HepG2 (cell line): ENCODE results near the gene DYNC2LI1. TPM values are rescaled to one million over a fixed set of nuclear protein-coding genes. Genes with fewer than 3 reads are reported as not detected.
A peak's percentile ranks its signal among the peaks of the same experiment; 100 is the strongest.

ENCODE experiments used
- BCL6 ChIP-seq: IDR thresholded peaks from 2 replicates; pipeline ENCODE4 v1.6.1; 2016; ENCODE audit warnings: missing genetic modification reagents, missing compliant biosample characterization
- CBX1 ChIP-seq: IDR thresholded peaks from one replicate; pipeline ENCODE4 v1.6.1; 2016; ENCODE audit warnings: antibody characterized with exemption, low read depth
- GPN1 ChIP-seq: sonication (generic); formaldehyde crosslinking; IDR thresholded peaks from 2 replicates; pipeline ENCODE4 v1.5.1; 2020; ENCODE audit warnings: missing genetic modification reagents, borderline replicate concordance
- HIVEP1 ChIP-seq: sonication (generic); formaldehyde crosslinking; IDR thresholded peaks from 2 replicates; pipeline ENCODE4 v1.4.0; 2020; ENCODE audit warnings: mild to moderate bottlenecking, missing genetic modification reagents
- HNF1A ChIP-seq, 2 experiments: sonication (generic) in 1 of 2; formaldehyde crosslinking in 1 of 2; IDR thresholded peaks; 2 replicates each; pipeline versions ENCODE4 v1.4.0 to v1.6.1; 2016 to 2020; ENCODE audit warnings: borderline replicate concordance in 1 of 2, low read depth in 1 of 2, mild to moderate bottlenecking in 1 of 2, missing genetic modification reagents in 1 of 2
- NR2C2 ChIP-seq: sonication (generic); formaldehyde crosslinking; IDR thresholded peaks from 2 replicates; pipeline ENCODE4 v1.4.0; 2020; ENCODE audit warnings: missing genetic modification reagents, mild to moderate bottlenecking, moderate library complexity, borderline replicate concordance
- POLR2AphosphoS2 ChIP-seq: IDR thresholded peaks from 2 replicates; pipeline ENCODE4 v1.6.1; 2011; ENCODE audit warnings: low read depth, low read length, improper control_type of control experiment
- TFDP1 ChIP-seq: IDR thresholded peaks from 2 replicates; pipeline ENCODE4 v1.6.1; 2016; ENCODE audit warnings: missing compliant biosample characterization, missing genetic modification reagents, borderline replicate concordance
- TP53 ChIP-seq: sonication (generic); formaldehyde crosslinking; conservative IDR thresholded peaks from 2 replicates; pipeline ENCODE4 v1.4.0; 2020; ENCODE audit warnings: missing genetic modification reagents
- ZMAT3 ChIP-seq: sonication (generic); formaldehyde crosslinking; conservative IDR thresholded peaks from 2 replicates; pipeline ENCODE4 v1.7.0; 2021; ENCODE audit warnings: missing genetic modification reagents
- ZNF124 ChIP-seq: sonication (generic); formaldehyde crosslinking; IDR thresholded peaks from 2 replicates; pipeline ENCODE4 v1.4.0; 2020; ENCODE audit warnings: missing genetic modification reagents
- ZNF296 ChIP-seq: sonication (generic); formaldehyde crosslinking; conservative IDR thresholded peaks from 2 replicates; pipeline ENCODE4 v1.5.0; 2020; ENCODE audit warnings: mild to moderate bottlenecking, missing genetic modification reagents
- ZNF563 ChIP-seq: sonication (generic); formaldehyde crosslinking; IDR thresholded peaks from 2 replicates; pipeline ENCODE4 v1.8.0; 2022; ENCODE audit warnings: mild to moderate bottlenecking, moderate library complexity, missing genetic modification reagents
- ZNF614 ChIP-seq: IDR thresholded peaks from 2 replicates; pipeline ENCODE4 v1.6.1; 2018; ENCODE audit warnings: missing biosample characterization, missing genetic modification reagents, inconsistent platforms, borderline replicate concordance
- ZNF775 ChIP-seq: sonication (generic); formaldehyde crosslinking; IDR thresholded peaks from 2 replicates; pipeline ENCODE4 v1.4.0; 2020; ENCODE audit warnings: missing genetic modification reagents, mild to moderate bottlenecking, moderate library complexity, borderline replicate concordance
- polyA plus RNA-seq, 8 experiments: library from polyadenylated mRNA; depleted of rRNA in 3 of 8; stranded (reverse) in 7 of 8; unstranded in 1 of 8; fragments of >200 nt; fragmentation: Illumina TruSeq in 4 of 8; extraction: Trizol in 4 of 8; gene quantifications; 2 replicates each; pipeline versions ENCODE4 v1.2.1 to v1.2.3, GENCODE V29; 2011 to 2016; ENCODE audit warnings: low read depth in 4 of 8, missing spikeins in 1 of 8, mixed read lengths in 1 of 8; ENCODE audit not compliant: insufficient read depth in 1 of 8
- total RNA-seq, 5 experiments: library from RNA; depleted of rRNA; stranded (reverse); fragments of >200 nt; fragmentation: Illumina TruSeq; extraction: Trizol; gene quantifications; 2 replicates each; pipeline ENCODE4 v1.2.3, GENCODE V29; 2016; ENCODE audit warnings: low read depth in 1 of 5
- TF ChIP-seq, protein P1 (sequence below): sonication (generic); formaldehyde crosslinking; conservative IDR thresholded peaks from 2 replicates; pipeline ENCODE4 v1.5.0; 2020; ENCODE audit warnings: missing genetic modification reagents
- TF ChIP-seq, protein P2 (sequence below): sonication (generic); formaldehyde crosslinking; IDR thresholded peaks from 2 replicates; pipeline ENCODE4 v1.8.0; 2022; ENCODE audit warnings: mild to moderate bottlenecking, missing genetic modification reagents, moderate library complexity

Gene DYNC2LI1
- total and polyA plus RNA-seq, 2 of the 13 experiments (the other 11 are each of a cell fraction or from before 2014, with no cell fraction given), result 16.9 to 23.2 TPM

GRCh38 chr2:43842866-43843226, 69.0 kb downstream of the DYNC2LI1 start (continued):
- TF ChIP-seq TFDP1 (CRISPR knock-in tag) (peak; percentile 33; the same call in 1 of the 2 replicates), ZNF124 (no peak), ZNF775 (CRISPR knock-in tag) (0 out of 2 replicates have a peak, but pooled peaks have one; percentile 11), HIVEP1 (CRISPR knock-in tag) (no peak), ZNF563 (no peak), HNF1A (IDR thresholded peaks at IDR 0.05; ENCODE audit: low read depth) (no peak), HNF1A (CRISPR knock-in tag; IDR thresholded peaks at IDR 0.05; ENCODE audit: borderline replicate concordance) (peak; percentile 13; the same call in 1 of the 2 replicates), BCL6 (CRISPR knock-in tag) (no peak; the same call in 1 of the 2 replicates), CBX1 (no peak), ZMAT3 (CRISPR knock-in tag) (no peak), TP53 (CRISPR knock-in tag) (no peak), GPN1 (CRISPR knock-in tag) (no peak), NR2C2 (CRISPR knock-in tag) (peak; percentile 22; the same call in 1 of the 2 replicates), POLR2AphosphoS2 (no peak), ZNF296 (CRISPR knock-in tag) (no peak), ZNF614 (CRISPR knock-in tag) (no peak)
- TF ChIP-seq, protein P1, sequence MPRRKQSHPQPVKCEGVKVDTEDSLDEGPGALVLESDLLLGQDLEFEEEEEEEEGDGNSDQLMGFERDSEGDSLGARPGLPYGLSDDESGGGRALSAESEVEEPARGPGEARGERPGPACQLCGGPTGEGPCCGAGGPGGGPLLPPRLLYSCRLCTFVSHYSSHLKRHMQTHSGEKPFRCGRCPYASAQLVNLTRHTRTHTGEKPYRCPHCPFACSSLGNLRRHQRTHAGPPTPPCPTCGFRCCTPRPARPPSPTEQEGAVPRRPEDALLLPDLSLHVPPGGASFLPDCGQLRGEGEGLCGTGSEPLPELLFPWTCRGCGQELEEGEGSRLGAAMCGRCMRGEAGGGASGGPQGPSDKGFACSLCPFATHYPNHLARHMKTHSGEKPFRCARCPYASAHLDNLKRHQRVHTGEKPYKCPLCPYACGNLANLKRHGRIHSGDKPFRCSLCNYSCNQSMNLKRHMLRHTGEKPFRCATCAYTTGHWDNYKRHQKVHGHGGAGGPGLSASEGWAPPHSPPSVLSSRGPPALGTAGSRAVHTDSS (CRISPR knock-in tag), result no peak
- TF ChIP-seq, protein P2, sequence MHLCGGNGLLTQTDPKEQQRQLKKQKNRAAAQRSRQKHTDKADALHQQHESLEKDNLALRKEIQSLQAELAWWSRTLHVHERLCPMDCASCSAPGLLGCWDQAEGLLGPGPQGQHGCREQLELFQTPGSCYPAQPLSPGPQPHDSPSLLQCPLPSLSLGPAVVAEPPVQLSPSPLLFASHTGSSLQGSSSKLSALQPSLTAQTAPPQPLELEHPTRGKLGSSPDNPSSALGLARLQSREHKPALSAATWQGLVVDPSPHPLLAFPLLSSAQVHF (CRISPR knock-in tag), result 0 out of 2 replicates have a peak, but pooled peaks have one; percentile 49
